H1 (cell line): ENCODE data around the gene KCNK2.

Experiments
- EZH2 ChIP-seq: fragments of 200-600 bp; sonication (generic); IDR thresholded peaks from 2 replicates; pipeline ENCODE4 v1.7.1; 2012; ENCODE audit warnings: low read depth, mild to moderate bottlenecking, moderate library complexity, low read length, inconsistent platforms; ENCODE audit not compliant: severe bottlenecking
- JUN ChIP-seq: IDR thresholded peaks from 2 replicates; pipeline ENCODE4 v1.6.1; 2011; ENCODE audit warnings: low read depth, mild to moderate bottlenecking, improper control_type of control experiment, low read length
- TF ChIP-seq, protein P1 (sequence below), 3 experiments: IDR thresholded peaks; 1 replicate in 2 of 3; 2 replicates in 1 of 3; pipeline versions ENCODE4 v1.5.1 to v1.6.1; 2011; ENCODE audit warnings: low read length in 3 of 3, mild to moderate bottlenecking in 3 of 3, inconsistent platforms in 2 of 3, low read depth in 1 of 3, moderate library complexity in 1 of 3; ENCODE audit not compliant: insufficient read depth in 1 of 3; ENCODE audit errors: control extremely low read depth in 1 of 3

DNA sequence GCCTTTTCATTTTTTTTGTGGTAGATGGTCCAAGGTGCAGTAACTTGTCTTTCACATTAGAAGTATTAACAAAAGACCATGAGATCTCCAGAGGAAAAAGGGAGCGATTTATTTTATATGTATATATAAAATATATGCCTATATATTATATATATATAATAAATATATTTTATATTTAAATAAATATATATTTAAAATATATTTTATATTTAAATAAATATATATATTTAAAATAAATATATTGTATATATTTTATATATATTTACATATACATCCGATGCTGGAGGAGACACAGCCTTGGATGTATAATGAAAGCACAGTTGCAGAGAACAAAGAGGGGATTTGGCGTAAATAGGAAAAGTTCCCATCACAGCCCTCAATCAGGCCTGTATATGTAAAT, 182.1 kb downstream of the KCNK2 start:
- TF ChIP-seq JUN (no peak), EZH2 (no peak)
- TF ChIP-seq, protein P1, sequence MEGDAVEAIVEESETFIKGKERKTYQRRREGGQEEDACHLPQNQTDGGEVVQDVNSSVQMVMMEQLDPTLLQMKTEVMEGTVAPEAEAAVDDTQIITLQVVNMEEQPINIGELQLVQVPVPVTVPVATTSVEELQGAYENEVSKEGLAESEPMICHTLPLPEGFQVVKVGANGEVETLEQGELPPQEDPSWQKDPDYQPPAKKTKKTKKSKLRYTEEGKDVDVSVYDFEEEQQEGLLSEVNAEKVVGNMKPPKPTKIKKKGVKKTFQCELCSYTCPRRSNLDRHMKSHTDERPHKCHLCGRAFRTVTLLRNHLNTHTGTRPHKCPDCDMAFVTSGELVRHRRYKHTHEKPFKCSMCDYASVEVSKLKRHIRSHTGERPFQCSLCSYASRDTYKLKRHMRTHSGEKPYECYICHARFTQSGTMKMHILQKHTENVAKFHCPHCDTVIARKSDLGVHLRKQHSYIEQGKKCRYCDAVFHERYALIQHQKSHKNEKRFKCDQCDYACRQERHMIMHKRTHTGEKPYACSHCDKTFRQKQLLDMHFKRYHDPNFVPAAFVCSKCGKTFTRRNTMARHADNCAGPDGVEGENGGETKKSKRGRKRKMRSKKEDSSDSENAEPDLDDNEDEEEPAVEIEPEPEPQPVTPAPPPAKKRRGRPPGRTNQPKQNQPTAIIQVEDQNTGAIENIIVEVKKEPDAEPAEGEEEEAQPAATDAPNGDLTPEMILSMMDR (IDR thresholded peaks at IDR 0.05; ENCODE audit: control extremely low read depth in 1 of 3, insufficient read depth in 1 of 3, low read depth in 1 of 3, low read length in 3 of 3), result no peak
